ENCODE data around the gene GPER1. TPM values are rescaled to one million over a fixed set of nuclear protein-coding genes. Genes with fewer than 3 reads are reported as not detected.

GPER1 gene
- total and polyA plus RNA-seq, 2 donors (not counting 3 experiments of a cell fraction or from before 2014, with no cell fraction given), result 0.77 to 2.3 TPM

- Histone ChIP-seq H3K9me3 (replicated peaks; ENCODE audit: control insufficient read depth, insufficient read depth, low read length) (no peaks in the 10 kb centered on the region), H3K4me1 (ENCODE audit: control insufficient read depth, extremely low read depth, insufficient read depth, low read length) (peaks cover 10% of the 10 kb centered on the region), H3K79me2 (ENCODE audit: control insufficient read depth, insufficient read depth, low read length) (no peaks in the 10 kb centered on the region), H3K4me3 (replicated peaks in 1 of 3; ENCODE audit: insufficient read depth in 1 of 3, low read depth in 1 of 3, low read length in 3 of 3) (no peak overlapping the region), H3K9me1 (replicated peaks; ENCODE audit: control insufficient read depth, extremely low read depth, insufficient read depth, low read length) (no peaks in the 10 kb centered on the region), H3K9ac (replicated peaks; ENCODE audit: extremely low read depth, insufficient read depth, low read length) (no peak overlapping the region), H3K4me2 (ENCODE audit: insufficient read depth, low read length) (no peak overlapping the region), H4K20me1 (replicated peaks; ENCODE audit: control insufficient read depth, extremely low read depth, insufficient read depth, low read length) (no peaks in the 10 kb centered on the region), H3K27ac (ENCODE audit: insufficient read depth, low read depth, low read length) (no peak overlapping the region), H3K36me3 (ENCODE audit: control insufficient read depth in 2 of 2, extremely low read depth in 1 of 2, insufficient read depth in 2 of 2, low read length in 2 of 2) (no peaks in the 10 kb centered on the region), H3K27me3 (ENCODE audit: control insufficient read depth in 2 of 2, insufficient read depth in 2 of 2, low read length in 2 of 2) (no peaks in the 10 kb centered on the region), H2AFZ (ENCODE audit: low read depth, low read length) (no peak overlapping the region)
- FAIRE-seq (no peak), DNase-seq (ENCODE audit: low read depth, low spot score) (no peak)
- POLR2A ChIA-PET, result interaction anchor here (0.9 to 1.5 kb wide), 2 partner anchors 70 to 72 kb away, joined by 3 read pairs; no protein-coding TSS in a partner anchor
- intact Hi-C loops (cut with micrococcal nuclease) (loop anchor here (1.0 kb wide), 3 partner anchors 37 to 279 kb away; no protein-coding TSS in a partner anchor), dilution Hi-C loops (cut with MboI; ENCODE audit: extremely low pct_ligation_motif_present, low sequenced_read_pairs) (no loop called here)
- TF ChIP-seq POLR2AphosphoS5 (IDR thresholded peaks at IDR 0.05; ENCODE audit: insufficient read depth, low read depth, low read length), result no peak
- TF ChIP-seq EZH2 (IDR thresholded peaks at IDR 0.05; ENCODE audit: borderline replicate concordance, low read depth, low read length, severe bottlenecking), result no peak
- TF ChIP-seq GATA2 (IDR thresholded peaks at IDR 0.05; ENCODE audit: insufficient read depth, insufficient read length, low read depth, low read length), result no peak
- no peak for TF ChIP-seq MYC (IDR thresholded peaks at IDR 0.05; ENCODE audit: low read depth, low read length)
- TF ChIP-seq, protein P1, sequence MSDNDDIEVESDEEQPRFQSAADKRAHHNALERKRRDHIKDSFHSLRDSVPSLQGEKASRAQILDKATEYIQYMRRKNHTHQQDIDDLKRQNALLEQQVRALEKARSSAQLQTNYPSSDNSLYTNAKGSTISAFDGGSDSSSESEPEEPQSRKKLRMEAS (IDR thresholded peaks at IDR 0.05; ENCODE audit: insufficient read depth, insufficient read length), result no peak
- no peak for TF ChIP-seq POLR2A (IDR thresholded peaks at IDR 0.05; ENCODE audit: low read depth, low read length)
- TF ChIP-seq JUN (IDR thresholded peaks at IDR 0.05; ENCODE audit: borderline replicate concordance, insufficient read depth, insufficient read length, low read depth), result no peak
- no peak for TF ChIP-seq FOS (IDR thresholded peaks at IDR 0.05; ENCODE audit: borderline replicate concordance, insufficient read depth, low read length)
- CTCF ChIA-PET, result interaction anchor here (0.6 to 5.8 kb wide), 43 partner anchors 8 to 278 kb away, joined by 3 to 459 read pairs (median 6); partner anchors contain the start of genes COX19, CYP2W1 and GPR146
- BruUV-seq (replicated peaks), result no TSS peak
Observed at GRCh38 chr7:1065263-1065584, 22.7 kb upstream of the GPER1 start.
